GM19452 (cell line): Measurements from ENCODE around the gene RNH1.

Experiments used
- ATAC-seq: cut with Tn5 transposase; IDR thresholded peaks from one replicate; pipeline ENCODE4 v1.9.1; 2021; ENCODE audit not compliant: unreplicated experiment

Gene RNH1

GRCh38 chr11:499201-500076 lies 7.6 kb downstream of the RNH1 start:
- ATAC-seq = no peak

GRCh38 chr11:498297-499181 lies 8.5 kb downstream of the RNH1 start:
- ATAC-seq = no peak

GRCh38 chr11:497565-498296 lies 9.3 kb downstream of the RNH1 start:
- no peak for ATAC-seq

GRCh38 chr11:496834-497564 lies 10.0 kb downstream of the RNH1 start:
- no peak for ATAC-seq

GRCh38 chr11:495537-495931 lies 11.5 kb downstream of the RNH1 start:
- ATAC-seq = no peak

- ATAC-seq = no peak
These were observed 12.1 kb downstream of the RNH1 start for GRCh38 chr11:494761-495536.

GRCh38 chr11:492427-493226 lies 14.4 kb downstream of the RNH1 start:
- no peak for ATAC-seq

- no peak for ATAC-seq
These were observed 15.7 kb downstream of the RNH1 start for GRCh38 chr11:491358-491757.

- no peak for ATAC-seq
These were observed 16.1 kb downstream of the RNH1 start for GRCh38 chr11:490930-491260.

- ATAC-seq = no peak
These were observed 16.7 kb downstream of the RNH1 start for GRCh38 chr11:490186-490929.

GRCh38 chr11:489610-490185 lies 17.3 kb downstream of the RNH1 start:
- ATAC-seq = no peak

GRCh38 chr11:488992-489391 lies 18.1 kb downstream of the RNH1 start:
- no peak for ATAC-seq

- no peak for ATAC-seq
These were observed 18.5 kb downstream of the RNH1 start for GRCh38 chr11:488579-488978.

GRCh38 chr11:488062-488461 lies 19.0 kb downstream of the RNH1 start:
- ATAC-seq = no peak

- ATAC-seq = no peak
These were observed 19.4 kb downstream of the RNH1 start for GRCh38 chr11:487571-488021.

GRCh38 chr11:486189-486588 lies 20.9 kb downstream of the RNH1 start:
- no peak for ATAC-seq

- ATAC-seq = no peak
These were observed 22.4 kb downstream of the RNH1 start for GRCh38 chr11:484616-485015.

GRCh38 chr11:479311-479710 lies 27.7 kb downstream of the RNH1 start:
- no peak for ATAC-seq
